K562 (cell line): ENCODE results near the gene ZNF587. TPM values are rescaled to one million over a fixed set of nuclear protein-coding genes. Genes with fewer than 3 reads are reported as not detected.

Source experiments
- ATAC-seq: fragments of 200-7000 bp; cut with Tn5 transposase; 3 replicates; pipeline ENCODE4 v1.9.1; 2020; ENCODE audit warnings: moderate library complexity
- BruUV-seq: library from RNA; stranded (reverse); fragments of 400-500 nt; replicated peaks from 2 replicates; lab custom pipeline; 2021; lab: Mats Ljungman, UMichigan
- CTCF ChIA-PET: fragments of 300-600 bp; formaldehyde crosslinking; extraction: SDS; loops from one replicate; lab custom pipeline; 2021; ENCODE audit warnings: low intra/inter-chr PET ratio; lab: Yijun Ruan, JAX
- POLR2A ChIA-PET: fragments of 300-600, 350-650 bp; sonication (Branson Sonifier 250); formaldehyde crosslinking; extraction: SDS; loops from one replicate; lab custom pipeline; 2021; ENCODE audit warnings: antibody characterized with exemption, inconsistent platforms; lab: Yijun Ruan, JAX
- DNase-seq, 4 experiments: peaks; one replicate each; pipeline versions ENCODE4 v3.0.0 to v3.0.0-alpha.2; 2011 to 2018; ENCODE audit warnings: low spot score in 3 of 4, mixed read lengths in 3 of 4; ENCODE audit errors: extremely low read depth in 1 of 4
- FAIRE-seq: peaks from 2 replicates; lab custom pipeline; 2011; peaks lifted over from hg19 to GRCh38; lab: Jason Lieb, UNC
- H2AFZ ChIP-seq: 2 replicates; pipeline ENCODE4 v1.6.0; 2011; ENCODE audit warnings: low read depth, low read length, control low read depth, inconsistent platforms
- H3K27ac ChIP-seq: fragments of 200-600 bp; 3 replicates; pipeline ENCODE4 v1.8.0; 2011; ENCODE audit warnings: low read depth, mild to moderate bottlenecking, control low read depth, inconsistent platforms, low read length, moderate library complexity, mixed read lengths; ENCODE audit errors: extremely low read depth
- H3K27me3 ChIP-seq, 2 experiments: fragments of 300-600 bp in 1 of 2; 2 replicates in 1 of 2; 3 replicates in 1 of 2; pipeline versions ENCODE4 v1.6.0 to v1.8.0; 2011; ENCODE audit warnings: inconsistent platforms in 2 of 2, low read length in 2 of 2, mild to moderate bottlenecking in 1 of 2, mixed read lengths in 1 of 2, moderate library complexity in 1 of 2; ENCODE audit not compliant: control insufficient read depth in 2 of 2, insufficient read depth in 2 of 2
- H3K36me3 ChIP-seq: fragments of 300-600 bp; 3 replicates; pipeline ENCODE4 v1.8.0; 2011; ENCODE audit warnings: mild to moderate bottlenecking, low read length, inconsistent platforms; ENCODE audit not compliant: control insufficient read depth, insufficient read depth
- H3K4me1 ChIP-seq, 2 experiments: fragments of 200-600 bp in 1 of 2; replicated peaks in 1 of 2; 2 replicates in 1 of 2; 3 replicates in 1 of 2; pipeline versions ENCODE4 v1.5.1 to v1.8.0; 2011; ENCODE audit warnings: inconsistent platforms in 2 of 2, low read length in 2 of 2, mild to moderate bottlenecking in 1 of 2, mixed read lengths in 1 of 2, moderate library complexity in 1 of 2; ENCODE audit not compliant: control insufficient read depth in 2 of 2, insufficient read depth in 2 of 2
- H3K4me2 ChIP-seq: 2 replicates; pipeline ENCODE4 v1.6.1; 2011; ENCODE audit warnings: low read length, control low read depth, inconsistent platforms, mixed read lengths; ENCODE audit not compliant: insufficient read depth
- H3K4me3 ChIP-seq: fragments of 200-600 bp; sonication (generic), shearing (Covaris generic); 2 replicates; pipeline ENCODE4 v1.5.1; 2016; ENCODE audit warnings: control low read depth, inconsistent platforms
- H3K79me2 ChIP-seq: fragments of 200-600 bp; 3 replicates; pipeline ENCODE4 v1.8.0; 2011; ENCODE audit warnings: low read length, inconsistent platforms; ENCODE audit not compliant: control insufficient read depth, insufficient read depth
- H3K9ac ChIP-seq, 2 experiments: 2 replicates each; pipeline versions ENCODE4 v1.6.0 to v1.6.1; 2011; ENCODE audit warnings: low read depth in 2 of 2, low read length in 2 of 2, control low read depth in 1 of 2, inconsistent platforms in 1 of 2, mild to moderate bottlenecking in 1 of 2, mixed read lengths in 1 of 2; ENCODE audit not compliant: insufficient read depth in 1 of 2
- H3K9me1 ChIP-seq: one replicate; pipeline ENCODE4 v1.6.0; 2011; ENCODE audit warnings: inconsistent platforms, mild to moderate bottlenecking, low read length, moderate library complexity; ENCODE audit not compliant: control insufficient read depth, insufficient read depth
- H3K9me3 ChIP-seq: replicated peaks from 2 replicates; pipeline ENCODE4 v1.5.1; 2011; ENCODE audit warnings: low read depth, low read length, inconsistent platforms; ENCODE audit not compliant: control insufficient read depth, insufficient read depth
- H4K20me1 ChIP-seq: replicated peaks from 2 replicates; pipeline ENCODE4 v1.6.1; 2011; ENCODE audit warnings: low read length, inconsistent platforms, mixed read lengths; ENCODE audit not compliant: control insufficient read depth, insufficient read depth
- CGGBP1 ChIP-seq: fragments of 250-450 bp; sonication (Bioruptor Pico); IDR thresholded peaks from 2 replicates; pipeline ENCODE4 v1.9.0; 2021; ENCODE audit warnings: mild to moderate bottlenecking
- CTCFL ChIP-seq: IDR thresholded peaks from 2 replicates; pipeline ENCODE4 v1.6.1; 2011; ENCODE audit warnings: borderline replicate concordance, low read depth, mild to moderate bottlenecking, moderate library complexity, low read length; ENCODE audit not compliant: insufficient read depth, poor library complexity, severe bottlenecking
- GTF2F1 ChIP-seq: IDR thresholded peaks from 2 replicates; pipeline ENCODE4 v1.6.1; 2011; ENCODE audit warnings: low read depth, low read length, improper control_type of control experiment
- MAFG ChIP-seq: fragments of 450-650 bp; conservative IDR thresholded peaks from 2 replicates; pipeline ENCODE4 v1.6.1; 2016; ENCODE audit warnings: missing genetic modification characterization, missing compliant biosample characterization
- MTA3 ChIP-seq: fragments of 450-650 bp; formaldehyde crosslinking; IDR thresholded peaks from 2 replicates; pipeline ENCODE4 v1.6.1; 2017; ENCODE audit warnings: mild to moderate bottlenecking, borderline replicate concordance
- ZKSCAN1 ChIP-seq: fragments of 150-350 bp; IDR thresholded peaks from 2 replicates; pipeline ENCODE4 v1.6.1; 2016; ENCODE audit warnings: low read depth, low read length
- ZNF354B ChIP-seq: fragments of 250-450 bp; sonication (Bioruptor Pico); IDR thresholded peaks from 2 replicates; pipeline ENCODE4 v1.4.0; 2020
- WGBS: fragments of 100-300 bp; shearing (Covaris generic); methylation state at CpG from one replicate; pipeline ENCODE4 v1.1.6; 2016; ENCODE audit warnings: low coverage, mixed read lengths; ENCODE audit not compliant: insufficient coverage; ENCODE audit errors: missing lambda C conversion rate; 5-methylcytosine and 5-hydroxymethylcytosine counted together
- in situ Hi-C: fragments of 300-500 bp; cut with MboI; formaldehyde crosslinking; loops from 4 replicates; pipeline ENCODE4 v1.15.0; 2018; ENCODE audit warnings: inconsistent platforms, mixed read lengths
- intact Hi-C: fragments of 100-400 bp; cut with micrococcal nuclease; formaldehyde crosslinking; loops from 2 replicates; pipeline ENCODE4 v1.14.2; 2022
- polyA plus RNA-seq, 8 experiments: library from polyadenylated mRNA; depleted of rRNA in 4 of 8; stranded (reverse) in 5 of 8; unstranded in 3 of 8; fragments of >200 nt; fragmentation: Nextera tagmentation in 2 of 8; fragmentation: Illumina TruSeq in 1 of 8; extraction: Ambion mirVana in 2 of 8; extraction: Trizol in 1 of 8; gene quantifications; 2 replicates each; pipeline versions ENCODE4 v1.2.1 to v1.2.3, GENCODE V29; 2011 to 2014; ENCODE audit warnings: inconsistent platforms in 1 of 8, missing spikeins in 1 of 8
- total RNA-seq, 7 experiments: library from RNA; depleted of rRNA in 6 of 7; stranded (reverse); fragments of >200 nt in 6 of 7; fragmentation: Illumina TruSeq in 2 of 7; extraction: Trizol in 2 of 7; gene quantifications; 2 replicates each; pipeline versions ENCODE4 v1.2.1 to v1.2.3, GENCODE V29; 2011 to 2021; ENCODE audit warnings: low replicate concordance in 1 of 7

Gene ZNF587
- total and polyA plus RNA-seq, 9 of the 15 experiments (the other 6 are each of a cell fraction or from before 2014, with no cell fraction given) = 3.2 to 42.0 (median 24.9) TPM

- peaks cover 16% of the 10 kb centered on the region; the same call in 2 of the 3 replicates for H3K36me3 ChIP-seq
- 87% methylated on average over 5 of the region's 5 CpGs for WGBS
- no peak for TF ChIP-seq GTF2F1
- peak; percentile 51; the same call in 1 of the 2 replicates for TF ChIP-seq ZKSCAN1
- TF ChIP-seq MTA3 = no peak
- TF ChIP-seq CGGBP1 (CRISPR knock-in tag) = no peak
- no peak overlapping the region for H3K4me2 ChIP-seq
- H4K20me1 ChIP-seq = no peaks in the 10 kb centered on the region
- ChIA-PET CTCF (no interaction called here), POLR2A (interaction anchor here (0.9 to 1.0 kb wide), 2 partner anchors 15 to 20 kb away, joined by 3 read pairs; no protein-coding TSS in a partner anchor)
- peaks cover 2 to 5% of the 10 kb centered on the region in 2 experiments; a peak in 4 of 5 replicates for H3K4me1 ChIP-seq
- H2AFZ ChIP-seq = no peak overlapping the region
- no peaks in the 10 kb centered on the region for H3K79me2 ChIP-seq
- DNase-seq (no peak), ATAC-seq (no peak), FAIRE-seq (no peak)
- no peaks in the 10 kb centered on the region for H3K27me3 ChIP-seq
- no peak overlapping the region for H3K27ac ChIP-seq
- BruUV-seq = no TSS peak
- no peaks in the 10 kb centered on the region for H3K9me3 ChIP-seq
- no peak overlapping the region for H3K4me3 ChIP-seq
- in situ Hi-C loops = no loop called here
- no peak overlapping the region for H3K9ac ChIP-seq
- intact Hi-C loops = no loop called here
- no peaks in the 10 kb centered on the region for H3K9me1 ChIP-seq
Measured at GRCh38 chr19:57800696-57801095, 49.0 kb upstream of the ZNF587 start.

- 92% methylated on average over 4 of the region's 4 CpGs for WGBS
- Histone ChIP-seq H3K27ac (no peak overlapping the region), H3K4me3 (no peak overlapping the region), H3K9me3 (no peaks in the 10 kb centered on the region), H3K9ac (no peak overlapping the region), H3K27me3 (no peaks in the 10 kb centered on the region), H3K4me1 (peaks cover 2 to 5% of the 10 kb centered on the region in 2 experiments; a peak in 4 of 5 replicates), H4K20me1 (no peaks in the 10 kb centered on the region), H3K79me2 (no peaks in the 10 kb centered on the region; the same call in 2 of the 3 replicates), H3K4me2 (no peak overlapping the region), H3K36me3 (peaks cover 14% of the 10 kb centered on the region; the same call in 2 of the 3 replicates), H3K9me1 (no peaks in the 10 kb centered on the region), H2AFZ (no peak overlapping the region)
- no peak for DNase-seq
- intact Hi-C loops = no loop called here
- POLR2A ChIA-PET = interaction anchor here (0.5 to 1.2 kb wide), 2 partner anchors 31 to 48 kb away, joined by 4 to 5 read pairs; no protein-coding TSS in a partner anchor
- peak; percentile 64 for ATAC-seq
- TF ChIP-seq ZNF354B (CRISPR knock-in tag) (no peak), MAFG (no peak), CTCFL (peak; percentile 13)
- in situ Hi-C loops = no loop called here
- no peak for FAIRE-seq
- no TSS peak for BruUV-seq
- CTCF ChIA-PET = no interaction called here
Measured at GRCh38 chr19:57802269-57802668, 47.4 kb upstream of the ZNF587 start.
